ENCODE results near the gene BRD7.

BRD7 gene

DNA sequence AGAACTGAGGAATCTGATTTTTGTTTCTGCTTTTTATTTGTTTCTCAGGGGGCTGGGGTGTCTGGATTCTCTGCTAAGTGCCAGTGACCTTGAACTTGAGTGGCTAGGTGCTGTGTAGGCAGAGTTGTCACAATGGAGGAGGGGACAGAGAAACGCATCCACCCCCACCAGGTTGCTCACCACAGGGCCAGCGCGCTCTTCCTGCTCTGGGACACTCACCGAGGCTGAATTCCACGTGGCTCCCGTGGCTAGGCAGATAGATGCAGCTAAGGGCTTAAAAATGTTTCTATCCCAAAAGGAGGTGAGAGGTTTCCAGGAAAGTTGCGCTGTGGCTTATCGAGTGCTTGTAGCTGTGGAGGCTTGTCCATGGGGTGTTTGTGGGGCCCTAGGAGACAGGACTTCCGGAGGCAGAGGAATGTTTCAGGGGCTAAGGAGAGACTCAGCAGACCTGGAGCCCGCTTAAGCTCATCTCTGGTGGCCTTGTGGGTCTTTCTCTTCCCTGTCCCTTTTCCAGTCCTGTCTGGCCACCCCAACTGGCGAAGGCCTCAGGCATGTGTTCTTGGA lies 65.7 kb downstream of the BRD7 start:
- DNase-seq = no peak

DNA sequence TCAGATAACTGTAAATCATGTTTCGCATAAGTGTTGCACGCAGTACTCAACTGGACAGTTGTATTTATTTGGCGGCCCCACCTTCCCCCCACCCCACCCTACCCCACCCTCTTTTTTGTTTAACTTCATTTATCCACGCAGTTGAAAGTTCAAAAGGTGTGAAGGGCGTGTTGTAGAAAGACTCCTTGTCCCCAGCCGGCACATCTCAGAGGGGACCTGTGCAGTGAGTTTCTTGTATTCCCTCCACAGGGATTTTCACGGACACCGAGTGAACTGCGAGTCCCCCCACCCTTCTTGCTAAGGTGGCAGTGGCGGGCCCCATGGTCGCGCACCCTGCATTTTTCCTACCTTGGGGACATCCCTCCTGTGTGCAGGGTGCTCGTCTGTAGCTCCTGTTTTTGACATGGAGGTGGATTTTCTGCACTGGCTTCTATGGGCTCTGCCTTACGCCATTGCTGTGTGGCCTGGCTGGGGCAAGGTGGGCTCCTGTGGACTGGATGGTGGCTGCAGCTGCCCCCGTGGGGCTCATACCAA lies 66.2 kb downstream of the BRD7 start:
- DNase-seq = no peak

DNA sequence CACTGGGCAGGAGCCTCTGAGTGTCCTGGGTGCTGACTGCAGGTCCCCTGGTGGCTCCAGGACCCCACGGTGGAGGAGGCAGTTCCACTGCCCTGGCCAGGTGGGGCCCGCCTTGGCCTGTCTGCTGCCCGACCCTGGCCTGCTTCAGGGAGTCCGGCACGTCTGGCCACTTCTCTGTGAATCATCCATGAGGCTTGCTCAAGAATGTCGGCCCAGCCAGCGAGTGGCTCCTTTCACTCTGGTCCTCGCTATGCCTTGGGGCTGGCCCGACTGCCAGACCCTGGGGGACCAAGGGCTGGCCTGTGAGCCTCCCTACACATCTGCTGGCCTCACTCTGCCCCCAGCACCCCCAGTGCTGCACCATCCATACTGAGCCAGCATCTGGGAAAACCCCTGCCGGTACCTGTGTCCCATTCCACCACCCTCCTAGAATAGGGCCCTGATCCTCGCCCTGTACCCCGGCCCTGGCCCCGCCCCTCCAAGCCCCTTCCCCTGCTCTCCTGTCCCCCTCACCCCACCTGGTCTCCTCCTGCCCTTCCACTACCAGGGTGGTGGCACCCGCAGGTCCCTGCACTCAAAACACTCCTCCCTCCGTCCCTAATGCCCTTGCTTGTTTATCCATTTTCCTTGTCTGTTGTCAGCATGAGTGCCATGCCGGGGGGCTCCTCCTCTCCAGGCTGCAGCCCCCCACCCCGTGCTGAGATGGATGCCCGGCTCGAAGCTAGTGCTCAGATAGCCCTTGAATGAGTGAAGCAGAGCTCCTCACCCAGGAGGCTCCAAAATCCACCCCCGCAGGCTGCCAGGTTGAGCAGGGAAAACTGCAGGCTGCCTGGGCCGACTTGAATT lies 66.9 kb downstream of the BRD7 start:
- DNase-seq = no peak

DNA sequence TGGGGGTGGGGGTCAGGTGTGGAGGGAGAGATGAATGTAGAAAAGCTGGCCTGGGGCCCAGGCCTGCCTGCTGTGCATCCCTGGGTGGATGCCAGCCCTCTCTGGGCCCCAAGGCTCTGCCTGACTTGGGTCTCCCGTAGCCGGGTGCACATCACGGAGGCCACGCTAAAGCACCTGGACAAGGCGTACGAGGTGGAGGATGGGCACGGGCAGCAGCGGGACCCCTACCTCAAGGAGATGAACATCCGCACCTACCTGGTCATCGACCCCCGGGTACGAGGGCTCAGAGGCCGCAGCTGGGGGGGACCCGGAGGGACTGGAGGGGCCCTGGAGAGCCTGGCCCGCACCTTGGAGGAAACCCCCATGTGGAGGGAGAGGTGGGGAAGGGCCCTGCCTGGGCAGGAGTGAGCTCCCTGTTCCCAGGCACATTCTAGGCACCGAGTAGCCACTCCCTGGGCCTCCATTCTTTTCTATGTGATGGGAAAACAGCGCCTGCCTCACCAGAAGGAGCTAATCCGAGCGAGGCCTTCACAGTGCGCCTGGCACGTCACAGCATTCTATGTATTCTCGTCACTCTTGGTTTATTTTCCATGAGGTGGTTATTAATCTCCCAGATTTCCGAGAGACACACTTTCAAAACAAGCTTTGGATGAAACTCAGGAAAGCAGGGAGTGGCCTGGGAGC lies 67.7 kb downstream of the BRD7 start:
- DNase-seq = no peak

DNA sequence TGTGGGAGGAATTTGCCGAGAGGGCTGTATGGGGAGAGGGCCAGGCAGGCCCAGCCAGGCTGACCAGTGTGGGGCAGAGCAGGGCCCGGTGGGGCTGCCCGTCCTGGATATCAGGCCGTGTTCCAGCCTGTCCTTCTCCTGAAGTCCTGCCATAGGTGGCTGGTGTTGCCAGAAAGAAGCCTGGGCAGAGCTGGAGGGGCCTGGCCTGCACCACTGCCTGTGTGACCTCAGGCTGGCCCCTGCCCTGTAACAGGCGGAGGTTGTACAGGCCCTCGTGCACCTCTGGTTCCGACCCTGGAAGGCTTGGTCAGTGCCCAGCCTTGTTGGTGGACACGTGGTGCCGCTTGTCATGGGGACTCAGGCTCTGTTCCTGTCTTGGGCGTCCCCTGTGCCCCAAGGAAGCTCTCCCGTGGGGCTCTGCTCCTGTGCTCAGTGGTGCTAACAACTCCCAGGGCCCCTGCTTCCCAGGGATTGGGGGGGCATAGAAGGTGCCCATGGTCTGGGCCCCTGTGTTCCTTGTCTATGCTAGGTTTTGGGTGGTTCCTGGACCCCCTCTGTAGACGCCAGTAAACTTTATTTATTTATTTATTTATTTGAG lies 69.2 kb downstream of the BRD7 start:
- no peak for DNase-seq

DNA sequence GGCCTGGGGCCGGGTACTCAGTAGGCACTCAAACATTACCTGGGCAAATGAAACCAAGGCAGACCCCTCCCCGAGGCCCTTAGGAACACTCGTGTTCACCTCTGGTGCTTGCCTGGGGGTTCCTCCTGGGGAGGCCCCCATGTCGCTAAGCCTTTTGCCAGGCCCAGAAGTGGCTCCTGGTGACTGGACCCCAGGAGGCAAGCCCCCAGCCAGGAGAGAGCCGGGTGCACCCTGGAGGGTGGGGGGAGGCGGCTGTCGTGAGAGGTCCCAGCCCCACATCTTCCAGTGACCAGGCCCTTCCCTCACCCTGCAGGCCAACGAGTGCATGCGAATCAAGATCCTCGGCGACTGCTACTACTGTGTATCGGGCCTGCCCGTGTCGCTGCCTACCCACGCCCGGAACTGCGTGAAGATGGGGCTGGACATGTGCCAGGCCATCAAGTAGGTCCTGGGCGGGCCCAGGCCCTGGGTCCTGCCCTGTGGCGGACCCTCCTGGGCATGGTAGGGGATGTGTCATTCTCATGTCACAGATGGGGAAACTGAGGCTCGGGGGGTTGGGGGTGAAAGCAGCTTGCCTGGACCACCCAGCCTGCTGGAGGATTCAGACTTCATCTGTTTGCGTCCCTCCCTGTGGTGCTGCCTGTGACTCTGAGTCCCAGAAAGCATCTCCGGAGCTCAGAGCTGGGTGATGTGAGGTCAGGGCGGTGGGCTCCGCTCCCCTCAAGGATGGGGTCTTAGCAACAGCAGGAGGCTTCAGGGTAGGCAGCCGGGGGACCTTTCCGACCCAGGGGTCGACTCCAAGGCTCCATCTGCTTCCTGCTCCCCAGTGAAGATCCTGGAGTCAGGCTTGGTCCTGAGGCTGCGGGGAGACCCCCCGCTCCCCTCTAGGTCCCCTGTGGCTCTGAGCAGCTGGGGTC lies 69.9 kb downstream of the BRD7 start:
- no peak for DNase-seq

DNA sequence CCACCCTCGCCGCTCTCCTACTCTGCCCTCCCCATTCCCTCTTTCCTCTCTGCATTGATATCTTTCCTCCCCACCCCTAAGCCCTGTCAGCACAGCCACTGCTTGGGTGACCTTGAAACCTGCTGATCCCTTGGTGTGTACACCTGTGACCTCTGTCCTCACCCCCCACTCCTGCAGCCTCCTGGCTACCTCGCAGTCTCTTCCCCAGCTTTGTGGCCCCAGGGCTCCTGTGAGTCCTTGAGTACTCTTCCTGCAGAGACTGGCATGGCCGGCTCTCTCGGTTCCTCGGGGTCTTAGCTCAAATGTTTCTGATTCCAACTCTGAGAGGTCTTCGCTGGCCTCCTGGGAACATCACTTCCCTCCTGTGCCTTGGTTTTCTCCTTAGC lies 70.7 kb downstream of the BRD7 start:
- DNase-seq = no peak

DNA sequence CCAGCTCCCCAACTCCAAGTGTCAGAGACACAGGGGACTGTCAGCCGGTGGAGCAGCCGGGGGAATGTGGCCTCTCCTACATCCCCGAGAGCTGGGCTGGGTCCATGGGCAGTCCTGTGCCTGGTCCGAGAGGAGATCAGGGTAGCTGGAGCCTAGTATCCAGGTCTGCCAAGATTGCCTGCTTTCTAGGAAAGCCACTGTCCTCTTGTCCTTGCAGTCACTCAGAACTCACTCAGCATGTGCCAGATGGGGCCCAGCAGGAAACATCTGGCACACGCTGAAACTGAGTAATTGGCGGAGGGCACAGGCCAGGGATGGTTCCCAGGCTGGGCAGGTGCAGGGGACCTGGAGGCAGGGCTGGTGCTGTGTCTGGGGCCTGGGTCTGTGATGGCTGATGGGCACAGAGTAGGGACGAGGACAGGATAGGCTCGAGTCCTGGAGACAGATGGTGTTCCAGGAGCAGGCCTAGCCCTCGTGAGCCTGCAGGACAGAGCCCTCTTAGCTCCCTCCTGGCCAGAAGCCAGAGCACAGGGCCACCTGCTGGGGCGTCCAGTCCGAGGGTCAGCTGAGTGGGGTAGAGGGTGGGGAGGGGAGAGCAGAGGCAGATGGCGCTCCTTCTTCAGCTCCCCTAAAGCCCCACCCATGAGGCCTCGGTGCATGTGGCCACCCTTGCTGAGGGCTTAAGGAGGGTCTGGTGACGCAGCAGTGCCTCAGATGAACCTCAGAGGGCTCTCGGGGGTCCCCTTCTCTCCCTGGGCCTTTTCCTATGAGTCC lies 71.3 kb downstream of the BRD7 start:
- no peak for DNase-seq

DNA sequence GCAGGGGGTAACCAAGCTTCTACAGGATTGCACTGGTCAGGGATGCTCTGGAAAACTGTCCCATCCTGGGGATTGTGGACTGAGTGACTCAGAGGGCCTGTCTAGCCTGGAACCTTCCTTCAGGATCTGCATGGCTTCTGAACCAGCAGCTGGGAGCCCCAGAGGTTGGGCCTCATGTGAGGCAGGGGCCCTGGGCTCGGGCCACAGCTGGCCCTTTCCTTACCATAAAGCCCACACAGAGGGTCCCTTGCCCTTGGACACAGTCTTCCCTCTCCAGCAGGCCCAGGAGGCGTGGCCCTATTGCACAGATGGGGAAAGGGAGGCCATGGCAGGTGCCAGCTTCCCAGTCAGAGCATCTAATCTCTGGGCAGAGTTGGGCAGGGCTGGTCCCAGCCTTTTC lies 72.0 kb downstream of the BRD7 start:
- DNase-seq = no peak

DNA sequence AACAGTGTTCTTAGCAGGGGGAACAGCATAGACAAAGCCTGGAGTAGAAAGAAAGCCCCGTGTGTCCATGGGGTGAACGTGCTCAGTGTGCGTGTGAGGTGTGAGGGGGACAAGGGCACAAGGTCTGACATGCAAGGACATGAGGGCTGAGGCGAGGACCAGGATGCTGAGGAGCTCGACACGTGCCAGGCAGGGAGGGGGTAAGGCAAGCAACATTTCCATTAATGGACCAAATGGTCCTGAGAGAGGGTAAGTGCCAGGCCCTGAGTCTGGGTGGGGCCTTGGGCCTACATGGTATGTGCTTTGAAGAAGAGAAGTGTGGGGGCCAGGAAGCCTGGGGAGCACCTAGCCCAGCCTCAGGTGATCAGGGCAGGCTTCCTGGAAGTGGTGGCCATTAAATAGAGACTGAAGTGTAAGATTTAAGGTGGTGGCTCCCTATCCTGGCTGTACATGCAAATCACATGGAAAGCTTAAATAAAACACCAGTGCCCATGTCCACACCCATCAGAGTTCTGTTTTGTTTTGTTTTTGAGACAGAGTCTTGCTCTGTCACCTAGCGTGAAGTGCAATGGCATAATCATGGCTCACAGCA lies 73.2 kb downstream of the BRD7 start:
- DNase-seq = no peak

DNA sequence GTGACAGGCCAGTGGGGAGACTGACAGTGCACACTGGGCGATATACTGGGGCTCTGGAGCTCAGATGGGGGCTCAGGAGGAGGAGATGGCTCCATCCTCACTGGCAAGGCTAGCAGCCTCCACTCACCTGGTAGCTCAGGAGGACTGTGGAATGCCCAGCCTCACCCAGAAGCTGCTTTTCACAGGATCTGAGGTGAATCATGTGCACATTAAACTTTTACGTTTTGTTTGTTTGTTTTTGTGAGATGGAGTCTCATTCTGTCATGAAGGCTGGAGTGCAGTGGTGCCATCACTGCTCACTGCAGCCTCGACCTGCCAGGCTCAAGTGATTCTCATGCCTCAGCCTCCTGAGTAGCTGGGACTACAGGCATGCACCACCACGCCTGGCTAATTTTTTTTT lies 73.8 kb downstream of the BRD7 start:
- no peak for DNase-seq

DNA sequence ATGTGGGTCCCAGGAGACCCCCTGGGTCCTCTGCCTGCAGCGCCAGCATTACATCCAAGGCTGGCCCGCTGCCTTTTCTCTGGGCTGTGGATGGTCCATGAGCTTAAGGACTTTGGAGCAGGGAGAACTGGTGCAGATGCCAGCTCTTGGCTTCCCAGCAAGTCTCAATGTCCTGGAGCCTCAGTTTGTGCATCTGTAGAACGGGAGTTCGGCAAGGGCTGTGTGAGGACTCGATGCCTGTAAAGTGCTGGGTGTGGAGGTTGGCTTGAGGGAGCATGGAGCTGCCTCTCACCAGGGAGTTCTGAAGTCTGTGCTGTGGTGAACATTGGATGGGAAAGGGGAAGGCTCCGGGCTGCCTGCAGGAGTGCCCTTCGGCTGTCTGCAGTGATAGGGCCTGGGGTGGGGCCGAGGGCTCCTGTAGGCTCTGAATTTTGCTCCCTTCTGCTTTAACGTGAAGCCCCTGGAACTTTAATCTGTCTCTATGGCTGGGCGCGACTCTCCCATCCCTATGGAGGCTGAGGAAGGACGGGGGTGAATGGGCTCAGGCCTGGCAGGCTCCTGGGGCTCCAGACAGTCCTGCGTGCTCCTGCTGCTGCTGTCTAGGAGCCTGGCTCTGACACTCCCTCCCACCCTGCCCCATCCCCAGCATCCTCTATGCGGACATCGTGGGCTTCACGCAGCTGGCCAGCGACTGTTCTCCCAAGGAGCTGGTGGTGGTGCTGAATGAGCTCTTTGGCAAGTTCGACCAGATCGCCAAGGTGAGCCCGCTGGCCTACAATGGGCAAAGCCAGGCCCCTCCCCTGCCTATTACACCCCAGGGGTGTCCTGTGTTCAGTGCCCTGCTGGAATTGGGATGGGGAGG lies 74.6 kb downstream of the BRD7 start:
- DNase-seq = no peak

DNA sequence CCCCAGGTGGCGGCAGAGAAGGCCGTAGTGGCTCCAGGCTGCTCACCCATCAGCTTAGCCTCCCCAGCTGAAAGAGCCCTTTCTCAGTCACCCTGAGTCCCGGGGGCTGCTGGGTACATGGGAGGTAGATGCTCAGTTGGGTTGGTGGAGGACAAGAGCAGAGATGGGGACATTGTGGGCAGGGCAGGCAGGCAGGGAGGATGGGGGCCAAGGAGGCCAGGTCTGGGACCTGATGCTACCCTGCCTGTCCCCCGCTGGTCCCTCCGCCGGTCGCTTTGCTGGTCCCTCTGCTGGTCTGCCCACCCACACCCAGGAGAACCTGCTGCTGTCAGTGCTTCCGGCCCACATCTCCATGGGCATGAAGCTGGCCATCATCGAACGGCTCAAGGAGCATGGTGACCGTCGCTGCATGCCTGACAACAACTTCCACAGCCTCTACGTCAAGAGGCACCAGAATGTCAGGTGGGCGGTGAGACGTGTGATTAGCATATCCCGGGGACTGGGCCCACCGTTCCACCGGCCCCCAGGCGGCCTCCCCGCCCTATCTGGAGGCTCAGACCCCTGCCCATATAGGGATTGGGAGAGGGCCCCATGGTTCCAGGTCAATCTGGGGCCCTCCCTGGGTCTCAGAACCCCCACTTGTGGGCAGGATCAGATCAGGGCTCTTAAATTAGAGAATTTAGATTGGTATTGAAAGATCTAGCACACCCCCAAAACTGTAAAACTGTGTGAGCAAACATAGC lies 75.6 kb downstream of the BRD7 start:
- no peak for DNase-seq

DNA sequence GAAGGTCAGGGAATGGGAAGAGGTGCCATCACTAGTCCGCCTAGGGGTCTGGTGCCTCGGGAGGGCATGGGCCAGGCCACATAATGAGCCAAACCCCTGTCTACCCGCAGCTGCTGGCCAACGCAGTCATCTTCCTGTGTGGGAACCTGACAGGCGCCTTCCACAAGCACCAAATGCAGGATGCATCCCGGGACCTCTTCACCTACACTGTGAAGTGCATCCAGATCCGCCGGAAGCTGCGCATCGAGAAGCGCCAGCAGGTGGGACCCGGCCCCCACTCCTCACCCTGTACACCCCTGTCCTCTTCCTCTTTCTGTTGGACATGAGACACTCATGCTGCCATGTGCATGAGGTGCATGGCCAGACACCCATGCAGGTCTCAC lies 76.2 kb downstream of the BRD7 start:
- DNase-seq = no peak

DNA sequence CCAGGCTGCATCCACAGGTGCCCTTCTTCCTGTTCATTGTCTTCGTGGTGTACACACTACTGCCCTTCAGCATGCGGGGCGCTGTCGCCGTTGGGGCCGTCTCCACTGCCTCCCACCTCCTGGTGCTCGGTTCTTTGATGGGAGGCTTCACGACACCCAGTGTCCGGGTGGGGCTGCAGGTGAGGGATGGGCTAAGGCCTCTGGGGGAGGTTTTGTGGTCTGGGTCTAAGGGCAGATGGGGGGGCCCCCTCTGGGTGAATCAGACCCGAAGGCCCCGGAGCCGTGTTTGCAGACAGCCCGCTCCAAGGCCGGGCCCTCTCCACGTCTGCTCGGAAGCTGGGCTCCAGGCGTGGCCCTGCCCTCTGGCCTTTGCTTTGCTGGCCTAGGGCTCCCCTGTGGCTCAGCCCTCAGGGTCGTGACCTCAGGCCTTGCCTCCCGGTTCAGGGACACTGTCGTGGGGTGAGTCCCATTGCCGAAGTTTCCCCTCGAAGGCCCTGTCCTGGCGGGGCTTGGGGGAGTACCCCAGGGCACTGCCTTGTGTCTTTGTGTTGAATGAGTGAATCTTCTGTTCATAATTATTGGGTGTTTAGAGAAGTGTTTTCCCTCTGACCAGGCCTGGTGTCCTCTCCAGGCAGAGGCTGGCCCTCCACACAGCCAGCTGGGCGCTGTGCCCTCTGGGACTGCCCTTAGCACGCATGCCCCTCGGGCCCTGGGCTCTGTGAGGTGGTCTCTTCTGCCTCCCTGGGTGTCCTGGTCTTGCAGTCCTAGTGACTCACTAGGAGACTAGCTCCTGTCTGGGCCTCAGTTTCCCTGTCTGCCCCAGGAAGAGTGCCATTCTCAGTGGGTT lies 76.8 kb downstream of the BRD7 start:
- no peak for DNase-seq

DNA sequence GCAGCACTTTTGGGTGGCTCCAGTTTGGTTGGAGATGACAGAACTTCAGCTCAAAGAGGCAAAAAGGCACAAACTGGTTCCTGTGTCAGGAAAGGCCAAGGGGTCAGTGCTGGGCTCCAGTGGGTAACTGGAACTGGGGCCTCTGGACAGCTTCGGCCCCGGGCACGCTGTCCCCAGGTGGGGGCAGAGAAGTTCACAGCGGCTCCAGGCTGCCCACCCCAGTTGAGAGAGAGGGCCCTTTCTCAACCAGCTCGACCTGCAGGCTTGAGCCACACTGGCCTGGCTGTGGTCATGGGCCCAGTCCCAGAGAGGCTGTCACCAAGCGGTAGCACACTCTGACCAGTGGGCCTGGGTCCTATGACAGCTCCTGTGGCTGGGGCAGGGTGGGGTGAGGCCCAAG lies 77.9 kb downstream of the BRD7 start:
- DNase-seq = no peak

DNA sequence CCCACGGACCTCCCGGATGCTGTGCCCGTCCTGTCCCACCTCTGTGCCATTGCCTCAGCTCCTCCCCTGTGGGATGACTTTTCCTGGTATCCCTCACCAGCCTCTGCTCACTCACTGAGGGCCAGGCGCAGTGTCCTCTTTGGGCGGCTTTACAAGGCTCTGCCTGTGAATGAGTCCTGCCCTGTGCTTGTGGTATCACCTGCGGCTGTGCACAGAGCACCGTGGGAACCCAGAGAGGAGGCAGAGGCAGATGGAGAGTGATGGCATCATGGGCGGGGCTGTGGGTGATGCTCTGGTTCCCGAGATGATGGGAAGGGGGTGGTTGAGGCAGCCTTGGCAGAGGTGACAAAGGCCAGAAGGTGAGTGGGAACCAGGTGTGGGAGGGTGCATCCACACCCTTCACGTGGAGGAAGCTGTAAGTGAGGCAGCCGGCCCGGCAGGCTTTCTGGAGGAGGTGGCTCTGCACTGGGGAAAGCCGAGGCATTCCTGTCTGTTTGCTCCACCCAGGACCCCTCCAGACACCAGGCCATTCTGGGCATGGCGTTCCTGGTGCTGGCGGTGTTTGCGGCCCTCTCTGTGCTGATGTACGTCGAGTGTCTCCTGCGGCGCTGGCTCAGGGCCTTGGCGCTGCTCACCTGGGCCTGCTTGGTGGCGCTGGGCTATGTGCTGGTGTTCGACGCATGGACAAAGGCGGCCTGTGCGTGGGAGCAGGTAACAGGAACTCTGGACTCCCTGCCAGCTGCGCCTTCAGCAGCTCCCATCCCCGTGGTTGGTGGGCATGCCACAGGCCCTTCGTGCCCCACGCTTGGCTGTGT lies 78.6 kb downstream of the BRD7 start:
- no peak for DNase-seq

DNA sequence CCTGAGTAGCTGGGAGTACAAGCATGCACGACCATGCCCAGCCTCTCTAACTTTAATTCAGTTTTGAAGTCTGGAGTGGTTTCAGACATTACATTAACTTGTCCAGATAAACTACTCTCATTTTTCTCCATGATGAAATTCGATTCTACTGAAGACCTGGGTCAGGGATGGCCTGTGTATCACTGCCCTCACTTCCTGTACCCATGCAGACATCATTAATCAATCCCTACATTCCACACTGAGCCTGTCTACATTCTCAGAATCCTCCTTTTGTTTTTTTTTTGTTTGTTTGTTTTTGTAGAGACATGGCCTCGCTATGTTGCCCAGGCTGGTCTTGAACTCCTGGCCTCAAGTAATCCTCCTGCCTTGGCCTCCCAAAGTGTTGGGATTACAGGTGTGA lies 79.9 kb downstream of the BRD7 start:
- no peak for DNase-seq

Data from effector CD4-positive, alpha-beta T cell (primary cell).